Gastrocnemius medialis (tissue), 4 donors: ENCODE measurements around the gene PRSS16.

Experiments used
- POLR2A ChIP-seq, 2 donors: fragments of 450-650 bp; IDR thresholded peaks; one replicate each; pipeline ENCODE4 v1.6.1; 2017; ENCODE audit warnings: antibody characterized with exemption in 2 of 2, mild to moderate bottlenecking in 2 of 2, moderate library complexity in 2 of 2
- TF ChIP-seq, protein P1 (sequence below), 5 experiments: fragments of 450-650 bp in 3 of 5; fragments of 200-600 bp in 2 of 5; sonication (generic) in 2 of 5; IDR thresholded peaks in 4 of 5; conservative IDR thresholded peaks in 1 of 5; 1 replicate in 4 of 5; 2 replicates in 1 of 5; pipeline ENCODE4 v1.5.1; 2016 to 2019; ENCODE audit warnings: antibody characterized with exemption in 5 of 5, mild to moderate bottlenecking in 3 of 5, moderate library complexity in 3 of 5

GRCh38 chr6:27288136-27289044 is 40.9 kb downstream of the PRSS16 start:
- TF ChIP-seq, protein P1, sequence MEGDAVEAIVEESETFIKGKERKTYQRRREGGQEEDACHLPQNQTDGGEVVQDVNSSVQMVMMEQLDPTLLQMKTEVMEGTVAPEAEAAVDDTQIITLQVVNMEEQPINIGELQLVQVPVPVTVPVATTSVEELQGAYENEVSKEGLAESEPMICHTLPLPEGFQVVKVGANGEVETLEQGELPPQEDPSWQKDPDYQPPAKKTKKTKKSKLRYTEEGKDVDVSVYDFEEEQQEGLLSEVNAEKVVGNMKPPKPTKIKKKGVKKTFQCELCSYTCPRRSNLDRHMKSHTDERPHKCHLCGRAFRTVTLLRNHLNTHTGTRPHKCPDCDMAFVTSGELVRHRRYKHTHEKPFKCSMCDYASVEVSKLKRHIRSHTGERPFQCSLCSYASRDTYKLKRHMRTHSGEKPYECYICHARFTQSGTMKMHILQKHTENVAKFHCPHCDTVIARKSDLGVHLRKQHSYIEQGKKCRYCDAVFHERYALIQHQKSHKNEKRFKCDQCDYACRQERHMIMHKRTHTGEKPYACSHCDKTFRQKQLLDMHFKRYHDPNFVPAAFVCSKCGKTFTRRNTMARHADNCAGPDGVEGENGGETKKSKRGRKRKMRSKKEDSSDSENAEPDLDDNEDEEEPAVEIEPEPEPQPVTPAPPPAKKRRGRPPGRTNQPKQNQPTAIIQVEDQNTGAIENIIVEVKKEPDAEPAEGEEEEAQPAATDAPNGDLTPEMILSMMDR (IDR thresholded peaks at IDR 0.05 in 4 of 5, conservative IDR thresholded peaks at IDR 0.05 in 1 of 5), result no peak
- no peak for TF ChIP-seq POLR2A (IDR thresholded peaks at IDR 0.05)
